ENCODE data around the gene CTXN1.

- TF ChIP-seq CTCF (IDR thresholded peaks at IDR 0.05; ENCODE audit: insufficient read depth, low read length, poor library complexity, severe bottlenecking) (no peak), EZH2phosphoT487 (conservative IDR thresholded peaks at IDR 0.05; ENCODE audit: low read length) (no peak)
These were observed 30.4 kb downstream of the CTXN1 start for GRCh38 chr19:7895565-7895964.
